Type B pancreatic cell (in vitro differentiated cells): ENCODE results near the gene ZNF473. TPM values are rescaled to one million over a fixed set of nuclear protein-coding genes. Genes with fewer than 3 reads are reported as not detected.

ENCODE experiments used
- DNase-seq: peaks from one replicate; pipeline ENCODE4 v3.0.0; 2021; ENCODE audit warnings: mixed read lengths; ENCODE audit not compliant: unreplicated experiment; ENCODE audit errors: extremely low spot score
- H3K27ac Mint-ChIP-seq: 2 replicates; pipeline ENCODE4 v1.8.0; 2021; ENCODE audit warnings: mild to moderate bottlenecking, mixed read lengths
- H3K27me3 Mint-ChIP-seq: 2 replicates; pipeline ENCODE4 v1.8.0; 2021; ENCODE audit warnings: mixed read lengths
- H3K36me3 Mint-ChIP-seq: 2 replicates; pipeline ENCODE4 v1.8.0; 2021; ENCODE audit warnings: mixed read lengths
- H3K4me1 Mint-ChIP-seq: one replicate; pipeline ENCODE4 v1.8.0; 2021; ENCODE audit warnings: mixed read lengths; ENCODE audit not compliant: unreplicated experiment
- H3K4me3 Mint-ChIP-seq: 2 replicates; pipeline ENCODE4 v1.8.0; 2021; ENCODE audit warnings: mild to moderate bottlenecking, mixed read lengths
- H3K9me3 Mint-ChIP-seq: 2 replicates; pipeline ENCODE4 v1.8.0; 2021; ENCODE audit warnings: mixed read lengths
- CTCF ChIP-seq: fragments of 200-600 bp; sonication (generic); conservative IDR thresholded peaks from 2 replicates; pipeline ENCODE4 v1.5.0; 2021; ENCODE audit warnings: antibody characterized with exemption, mild to moderate bottlenecking
- long read RNA-seq: library from polyadenylated mRNA; unstranded; transcript quantifications from one replicate; pipeline ENCODE4 v2.0.0, GENCODE V29; 2020
- total RNA-seq: library from RNA; stranded (reverse); gene quantifications from 2 replicates; pipeline ENCODE4 v1.2.1, GENCODE V29; 2021; ENCODE audit warnings: low replicate concordance

The ZNF473 gene
- 13.4 and 14.3 TPM in 2 replicates for total RNA-seq
- long read RNA-seq, full-length matches to known transcripts = 25 of 32 reads
- long read RNA-seq, partial matches to known transcripts = 1 of 32 reads
- long read RNA-seq, other reads (novel, unspliced or antisense) = 6 of 32 reads

DNA sequence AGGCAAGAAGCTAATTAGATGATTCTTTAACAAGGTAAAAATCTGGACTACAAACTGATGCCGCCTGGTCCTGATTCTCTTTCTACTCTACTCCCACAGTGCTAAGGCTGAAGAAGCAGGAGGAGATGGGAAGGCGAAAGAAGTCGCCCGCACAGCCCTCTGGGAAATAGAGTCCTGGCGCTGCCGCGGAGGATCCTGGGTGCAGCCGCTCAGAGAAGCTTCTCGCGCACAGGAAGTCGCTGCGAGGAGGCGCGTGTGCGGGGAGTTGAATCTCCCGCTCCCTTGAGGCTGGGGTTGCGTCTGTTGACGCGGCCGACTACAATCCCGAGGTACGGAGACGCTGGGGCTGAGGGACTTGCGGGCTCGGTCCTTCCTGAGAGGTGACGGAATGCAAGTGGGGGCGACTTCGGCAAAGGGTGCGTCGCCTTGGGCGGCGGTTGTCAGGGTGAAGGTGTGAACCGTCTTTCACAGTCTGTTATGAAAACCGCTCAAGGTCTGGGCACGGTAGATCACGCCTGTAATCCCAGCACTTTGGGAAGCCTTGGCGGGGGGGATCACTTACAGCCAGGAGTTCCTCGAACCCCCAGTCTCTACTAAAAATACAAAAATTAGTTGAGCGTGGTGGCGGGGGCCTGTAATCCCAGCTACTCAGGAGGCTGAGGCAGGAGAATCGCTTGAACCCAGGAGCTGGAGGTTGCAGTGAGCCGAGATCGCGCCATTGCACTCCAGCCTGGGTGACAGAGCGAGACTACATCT, at the start of gene ZNF473:
TSS of gene ZNF473 (plus strand) at position 212 of the 756 bp plus-strand sequence. CDS start 5,078 bp downstream, outside the sequence.
- H3K4me1 Mint-ChIP-seq = peaks cover 18% of the 10 kb centered on the region
- DNase-seq = peak; percentile 89
- TF ChIP-seq CTCF = no peak
- peak within 1 kb of the TSS; percentile 97 for H3K27ac Mint-ChIP-seq
- H3K27me3 Mint-ChIP-seq = no peaks in the 10 kb centered on the region
- H3K4me3 Mint-ChIP-seq = peak within 1 kb of the TSS; percentile 98
- peaks cover 18% of the 10 kb centered on the region for H3K36me3 Mint-ChIP-seq
- peaks cover 3% of the 10 kb centered on the region for H3K9me3 Mint-ChIP-seq

- Mint-ChIP-seq H3K36me3 (peaks cover 8% of the 10 kb centered on the region), H3K4me3 (no peak overlapping the region), H3K4me1 (no peaks in the 10 kb centered on the region), H3K27ac (no peak overlapping the region), H3K9me3 (no peaks in the 10 kb centered on the region), H3K27me3 (peaks cover 4% of the 10 kb centered on the region)
- TF ChIP-seq CTCF = no peak
- DNase-seq = no peak
These were observed 49.3 kb upstream of the ZNF473 start for GRCh38 chr19:49976496-49976895.

- no peak for TF ChIP-seq CTCF
- Mint-ChIP-seq H3K4me1 (no peaks in the 10 kb centered on the region), H3K27me3 (peaks cover 4% of the 10 kb centered on the region), H3K36me3 (peaks cover 8% of the 10 kb centered on the region), H3K27ac (no peak overlapping the region), H3K9me3 (no peaks in the 10 kb centered on the region), H3K4me3 (no peak overlapping the region)
- no peak for DNase-seq
These were observed 48.7 kb upstream of the ZNF473 start for GRCh38 chr19:49977076-49977475.

DNA sequence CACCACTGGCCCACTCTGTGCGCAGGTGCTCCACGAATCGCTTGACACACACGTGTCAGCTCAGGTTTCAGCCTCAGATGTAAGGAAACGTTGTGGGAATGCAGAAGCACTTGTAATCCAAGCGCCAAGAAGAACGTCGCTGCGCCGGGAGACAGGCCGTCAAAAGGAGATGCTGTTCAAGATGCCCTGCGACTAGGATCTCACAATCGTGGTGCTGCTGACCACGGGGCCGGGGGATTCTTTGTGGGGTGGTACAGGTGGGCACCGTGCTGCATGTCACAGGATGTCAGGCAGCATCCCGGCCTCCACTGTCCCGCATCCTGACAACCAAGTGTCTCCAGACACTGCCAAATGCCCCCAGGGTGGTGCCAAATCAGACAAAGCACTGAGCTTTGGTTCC, 47.9 kb upstream of the ZNF473 start:
- Mint-ChIP-seq H3K4me3 (no peak overlapping the region), H3K36me3 (peaks cover 8% of the 10 kb centered on the region), H3K27ac (no peak overlapping the region), H3K4me1 (no peaks in the 10 kb centered on the region), H3K27me3 (peaks cover 4% of the 10 kb centered on the region), H3K9me3 (no peaks in the 10 kb centered on the region)
- DNase-seq = no peak
- TF ChIP-seq CTCF = no peak

DNA sequence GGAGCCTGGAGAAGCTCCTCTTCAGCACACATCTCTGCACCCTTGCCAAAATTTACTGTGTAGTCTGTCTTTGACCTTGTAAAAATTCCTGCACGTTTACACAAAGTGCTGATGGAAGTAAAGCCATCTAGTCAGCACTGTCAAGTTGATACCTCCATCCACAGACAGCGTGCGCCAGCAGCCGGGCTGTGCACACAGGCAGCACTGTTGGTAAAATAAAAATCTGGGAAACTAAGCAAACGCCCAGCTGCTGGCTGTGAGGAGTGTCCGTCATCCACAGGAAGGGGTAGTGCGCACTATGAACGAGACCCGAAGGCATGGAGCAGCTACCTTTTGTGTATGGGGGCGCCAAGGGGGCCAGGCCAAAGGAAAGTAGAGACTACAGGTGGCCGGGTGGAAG, 47.5 kb upstream of the ZNF473 start:
- Mint-ChIP-seq H3K9me3 (no peaks in the 10 kb centered on the region), H3K27ac (no peak overlapping the region), H3K4me1 (no peaks in the 10 kb centered on the region), H3K36me3 (peaks cover 8% of the 10 kb centered on the region), H3K27me3 (peaks cover 2% of the 10 kb centered on the region), H3K4me3 (no peak overlapping the region)
- DNase-seq = no peak
- TF ChIP-seq CTCF = no peak
